Glutamatergic neuron (in vitro differentiated cells): ENCODE data around the gene ZSWIM7. TPM values are rescaled to one million over a fixed set of nuclear protein-coding genes. Genes with fewer than 3 reads are reported as not detected.

Experiments
- DNase-seq: peaks from one replicate; pipeline ENCODE4 v3.0.0; 2022
- H3K27ac Mint-ChIP-seq: one replicate; pipeline ENCODE4 v1.8.0; 2020; ENCODE audit warnings: mild to moderate bottlenecking, mixed read lengths, inconsistent platforms; ENCODE audit not compliant: unreplicated experiment
- H3K27me3 Mint-ChIP-seq: one replicate; pipeline ENCODE4 v1.8.0; 2020; ENCODE audit warnings: mild to moderate bottlenecking, moderate library complexity, mixed read lengths, inconsistent platforms; ENCODE audit not compliant: unreplicated experiment
- H3K36me3 Mint-ChIP-seq: one replicate; pipeline ENCODE4 v1.8.0; 2020; ENCODE audit warnings: mild to moderate bottlenecking, mixed read lengths, inconsistent platforms; ENCODE audit not compliant: unreplicated experiment
- H3K4me1 Mint-ChIP-seq: one replicate; pipeline ENCODE4 v1.8.0; 2020; ENCODE audit warnings: mild to moderate bottlenecking, low read depth, mixed read lengths, inconsistent platforms; ENCODE audit not compliant: unreplicated experiment
- H3K4me3 Mint-ChIP-seq: one replicate; pipeline ENCODE4 v1.8.0; 2020; ENCODE audit warnings: mild to moderate bottlenecking, mixed read lengths, inconsistent platforms; ENCODE audit not compliant: unreplicated experiment
- H3K9me3 Mint-ChIP-seq: one replicate; pipeline ENCODE4 v1.8.0; 2020; ENCODE audit warnings: mild to moderate bottlenecking, moderate library complexity, mixed read lengths, inconsistent platforms; ENCODE audit not compliant: unreplicated experiment
- CTCF ChIP-seq: fragments of 200-600 bp; sonication (generic); IDR thresholded peaks from one replicate; pipeline ENCODE4 v1.5.0; 2021; ENCODE audit not compliant: partially characterized antibody, unreplicated experiment
- total RNA-seq: library from RNA; stranded (reverse); fragmentation: NEBNext Ultra II Directional; extraction: Animal tissue kit (Norgen Biotek cat#: 25700); gene quantifications from one replicate; pipeline ENCODE4 v1.2.1, GENCODE V29; 2021; ENCODE audit not compliant: unreplicated experiment

ZSWIM7 gene
- total RNA-seq, 1 donor from 2014 or later: 29.0 TPM

GRCh38 chr17:16007439-16007838 is 7.9 kb upstream of the ZSWIM7 start:
- TF ChIP-seq CTCF: no peak
- no peak for DNase-seq
- H3K36me3 Mint-ChIP-seq: peaks cover 4% of the 10 kb centered on the region
- no peak overlapping the region for H3K27ac Mint-ChIP-seq
- no peak overlapping the region for H3K4me3 Mint-ChIP-seq
- no peaks in the 10 kb centered on the region for H3K9me3 Mint-ChIP-seq
- H3K27me3 Mint-ChIP-seq: peaks cover 2% of the 10 kb centered on the region
- H3K4me1 Mint-ChIP-seq: no peaks in the 10 kb centered on the region

- Mint-ChIP-seq H3K4me3 (no peak overlapping the region), H3K36me3 (peaks cover 15% of the 10 kb centered on the region), H3K27ac (no peak overlapping the region), H3K27me3 (peaks cover 2% of the 10 kb centered on the region), H3K9me3 (peaks cover 2% of the 10 kb centered on the region), H3K4me1 (peaks cover 7% of the 10 kb centered on the region)
- DNase-seq: no peak
- no peak for TF ChIP-seq CTCF
Observed at GRCh38 chr17:16005636-16006035, 6.1 kb upstream of the ZSWIM7 start.

GRCh38 chr17:16003841-16004240 is 4.3 kb upstream of the ZSWIM7 start:
- no peak for TF ChIP-seq CTCF
- Mint-ChIP-seq H3K27ac (no peak overlapping the region), H3K9me3 (peaks cover 9% of the 10 kb centered on the region), H3K4me3 (no peak overlapping the region), H3K27me3 (peaks cover 6% of the 10 kb centered on the region), H3K4me1 (peaks cover 10% of the 10 kb centered on the region), H3K36me3 (peaks cover 15% of the 10 kb centered on the region)
- DNase-seq: no peak

GRCh38 chr17:16002708-16003260 is 3.3 kb upstream of the ZSWIM7 start:
- Mint-ChIP-seq H3K4me1 (peaks cover 10% of the 10 kb centered on the region), H3K36me3 (peaks cover 15% of the 10 kb centered on the region)

More at GRCh38 chr17:16002708-16003260, 3.3 kb upstream of the ZSWIM7 start:
- DNase-seq: no peak
- no peak for TF ChIP-seq CTCF
- H3K27me3 Mint-ChIP-seq: peaks cover 6% of the 10 kb centered on the region
- no peak overlapping the region for H3K4me3 Mint-ChIP-seq
- no peak overlapping the region for H3K27ac Mint-ChIP-seq
- peaks cover 9% of the 10 kb centered on the region for H3K9me3 Mint-ChIP-seq
